PFSK-1 (cell line): ENCODE results near the gene FOXC1.

Source experiments
- FOXP2 ChIP-seq: optimal IDR thresholded peaks from 2 replicates; pipeline ENCODE3; 2011; ENCODE audit warnings: borderline replicate concordance, control low read depth, inconsistent platforms; ENCODE audit not compliant: insufficient read depth; ENCODE audit errors: extremely low read length, extremely low read depth
- POLR2AphosphoS5 ChIP-seq: IDR thresholded peaks from 2 replicates; pipeline ENCODE4 v1.6.1; 2012; ENCODE audit warnings: low read depth, mild to moderate bottlenecking, control low read depth, low read length, moderate library complexity
- SIN3A ChIP-seq: IDR thresholded peaks from 2 replicates; pipeline ENCODE4 v1.6.1; 2012; ENCODE audit warnings: mild to moderate bottlenecking, low read length, moderate library complexity, borderline replicate concordance; ENCODE audit not compliant: insufficient read depth
- TAF1 ChIP-seq: IDR thresholded peaks from 2 replicates; pipeline ENCODE4 v1.6.1; 2012; ENCODE audit warnings: low read length, control low read depth, borderline replicate concordance; ENCODE audit not compliant: insufficient read depth
- TF ChIP-seq, protein P1 (sequence below), 2 experiments: IDR thresholded peaks; 2 replicates each; pipeline versions ENCODE4 v1.6.1 to v1.8.0; 2011 to 2012; ENCODE audit warnings: low read depth in 2 of 2, low read length in 2 of 2, control low read depth in 1 of 2, inconsistent platforms in 1 of 2, mild to moderate bottlenecking in 1 of 2, moderate library complexity in 1 of 2; ENCODE audit not compliant: insufficient read depth in 1 of 2

The FOXC1 gene

DNA sequence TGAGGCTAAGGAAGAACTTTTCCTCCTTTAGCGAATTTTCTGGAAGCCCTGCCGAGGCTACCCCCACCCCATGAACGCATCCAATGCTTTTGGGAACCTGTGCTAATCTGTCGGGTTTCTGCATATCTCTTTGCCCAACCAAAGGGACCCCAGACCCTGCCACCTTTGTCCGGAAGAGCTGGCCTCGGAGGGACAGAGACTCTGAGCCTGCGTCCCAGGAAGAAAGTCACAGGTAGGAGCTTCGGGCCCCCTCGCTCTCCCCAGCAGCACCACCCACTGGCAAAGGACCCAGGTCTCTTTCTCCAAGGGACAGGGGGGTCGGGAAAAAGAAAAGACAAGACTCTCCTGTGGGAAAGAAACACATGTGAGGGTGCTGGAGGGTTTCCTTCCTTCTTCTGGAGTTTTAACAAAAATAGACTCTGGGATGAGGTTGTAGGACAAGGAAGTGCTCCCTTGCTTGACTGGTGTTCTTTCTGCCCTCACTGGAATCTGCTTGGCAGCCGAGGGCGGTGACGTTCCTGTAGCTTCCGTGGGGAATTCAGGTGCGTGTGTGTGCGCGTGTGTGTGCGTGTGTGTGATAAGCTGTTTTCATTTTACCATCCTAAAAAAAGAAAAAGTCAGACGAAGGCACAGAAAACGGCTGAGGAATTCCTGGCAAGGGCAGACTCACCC, 16.3 kb upstream of the FOXC1 start:
- TF ChIP-seq FOXP2 (no peak), POLR2AphosphoS5 (no peak), SIN3A (no peak), TAF1 (no peak)
- TF ChIP-seq, protein P1, sequence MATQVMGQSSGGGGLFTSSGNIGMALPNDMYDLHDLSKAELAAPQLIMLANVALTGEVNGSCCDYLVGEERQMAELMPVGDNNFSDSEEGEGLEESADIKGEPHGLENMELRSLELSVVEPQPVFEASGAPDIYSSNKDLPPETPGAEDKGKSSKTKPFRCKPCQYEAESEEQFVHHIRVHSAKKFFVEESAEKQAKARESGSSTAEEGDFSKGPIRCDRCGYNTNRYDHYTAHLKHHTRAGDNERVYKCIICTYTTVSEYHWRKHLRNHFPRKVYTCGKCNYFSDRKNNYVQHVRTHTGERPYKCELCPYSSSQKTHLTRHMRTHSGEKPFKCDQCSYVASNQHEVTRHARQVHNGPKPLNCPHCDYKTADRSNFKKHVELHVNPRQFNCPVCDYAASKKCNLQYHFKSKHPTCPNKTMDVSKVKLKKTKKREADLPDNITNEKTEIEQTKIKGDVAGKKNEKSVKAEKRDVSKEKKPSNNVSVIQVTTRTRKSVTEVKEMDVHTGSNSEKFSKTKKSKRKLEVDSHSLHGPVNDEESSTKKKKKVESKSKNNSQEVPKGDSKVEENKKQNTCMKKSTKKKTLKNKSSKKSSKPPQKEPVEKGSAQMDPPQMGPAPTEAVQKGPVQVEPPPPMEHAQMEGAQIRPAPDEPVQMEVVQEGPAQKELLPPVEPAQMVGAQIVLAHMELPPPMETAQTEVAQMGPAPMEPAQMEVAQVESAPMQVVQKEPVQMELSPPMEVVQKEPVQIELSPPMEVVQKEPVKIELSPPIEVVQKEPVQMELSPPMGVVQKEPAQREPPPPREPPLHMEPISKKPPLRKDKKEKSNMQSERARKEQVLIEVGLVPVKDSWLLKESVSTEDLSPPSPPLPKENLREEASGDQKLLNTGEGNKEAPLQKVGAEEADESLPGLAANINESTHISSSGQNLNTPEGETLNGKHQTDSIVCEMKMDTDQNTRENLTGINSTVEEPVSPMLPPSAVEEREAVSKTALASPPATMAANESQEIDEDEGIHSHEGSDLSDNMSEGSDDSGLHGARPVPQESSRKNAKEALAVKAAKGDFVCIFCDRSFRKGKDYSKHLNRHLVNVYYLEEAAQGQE (IDR thresholded peaks at IDR 0.05; ENCODE audit: insufficient read depth in 1 of 2, low read depth in 2 of 2, low read length in 2 of 2), result no peak

DNA sequence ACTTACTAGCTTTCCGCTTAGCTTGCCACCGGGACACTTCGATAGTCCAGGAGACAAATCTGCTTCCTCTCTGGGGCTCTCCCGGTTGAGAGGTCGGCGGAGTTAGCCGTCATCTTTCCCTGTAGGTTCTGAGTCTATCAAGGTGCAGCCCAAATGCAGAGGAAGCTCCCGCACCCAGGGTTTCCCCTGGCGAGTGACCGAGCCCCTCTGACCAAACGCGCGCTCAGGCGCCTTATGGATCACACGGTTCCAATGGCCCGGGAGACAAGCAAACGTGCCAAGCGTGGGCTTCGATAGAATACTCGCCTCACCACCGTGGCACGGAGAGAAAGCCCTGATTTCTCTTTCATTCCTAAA, 15.8 kb upstream of the FOXC1 start:
- no peak for TF ChIP-seq TAF1
- TF ChIP-seq FOXP2, result no peak
- TF ChIP-seq, protein P1 (IDR thresholded peaks at IDR 0.05; ENCODE audit: insufficient read depth in 1 of 2, low read depth in 2 of 2, low read length in 2 of 2), result no peak
- TF ChIP-seq POLR2AphosphoS5, result no peak
- no peak for TF ChIP-seq SIN3A

DNA sequence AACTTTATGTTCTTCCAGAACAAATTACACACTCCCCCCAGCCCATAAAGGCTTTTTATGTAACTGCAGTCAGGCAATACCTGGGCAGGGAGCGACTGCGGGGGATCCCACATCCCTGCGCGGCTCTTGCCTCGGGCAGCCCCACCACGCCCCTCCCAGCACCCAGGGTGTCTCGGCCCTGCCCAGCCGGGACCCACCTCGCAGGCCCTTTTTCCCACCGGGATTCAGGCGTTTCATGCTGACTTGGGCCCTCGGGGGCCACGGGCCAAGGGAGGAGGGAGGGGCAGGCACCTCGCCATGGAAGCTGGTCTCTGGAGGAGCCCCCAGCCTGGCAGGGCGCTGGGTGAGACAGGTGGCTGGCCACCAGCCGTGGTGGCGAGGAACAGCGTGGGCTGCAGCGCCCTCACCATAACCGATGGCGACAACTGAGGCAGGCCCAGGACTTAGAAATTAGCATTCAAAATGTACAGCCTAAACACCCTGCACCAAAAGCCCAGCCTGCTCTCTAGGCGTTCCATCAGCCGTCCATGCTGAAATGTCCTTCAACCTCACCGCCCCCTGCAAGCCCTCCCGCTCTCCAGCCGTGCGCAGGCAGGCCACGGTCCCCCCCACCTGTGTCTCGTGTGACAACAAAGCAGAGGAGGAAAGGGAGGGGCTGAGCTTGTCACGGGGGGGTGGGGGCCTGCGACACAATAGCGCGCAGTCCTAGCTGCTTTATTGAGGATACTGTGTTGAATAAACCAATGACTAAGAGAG, 15.1 kb upstream of the FOXC1 start:
- TF ChIP-seq FOXP2, result no peak
- TF ChIP-seq POLR2AphosphoS5, result no peak
- no peak for TF ChIP-seq TAF1
- no peak for TF ChIP-seq SIN3A
- TF ChIP-seq, protein P1 (IDR thresholded peaks at IDR 0.05; ENCODE audit: insufficient read depth in 1 of 2, low read depth in 2 of 2, low read length in 2 of 2), result no peak

DNA sequence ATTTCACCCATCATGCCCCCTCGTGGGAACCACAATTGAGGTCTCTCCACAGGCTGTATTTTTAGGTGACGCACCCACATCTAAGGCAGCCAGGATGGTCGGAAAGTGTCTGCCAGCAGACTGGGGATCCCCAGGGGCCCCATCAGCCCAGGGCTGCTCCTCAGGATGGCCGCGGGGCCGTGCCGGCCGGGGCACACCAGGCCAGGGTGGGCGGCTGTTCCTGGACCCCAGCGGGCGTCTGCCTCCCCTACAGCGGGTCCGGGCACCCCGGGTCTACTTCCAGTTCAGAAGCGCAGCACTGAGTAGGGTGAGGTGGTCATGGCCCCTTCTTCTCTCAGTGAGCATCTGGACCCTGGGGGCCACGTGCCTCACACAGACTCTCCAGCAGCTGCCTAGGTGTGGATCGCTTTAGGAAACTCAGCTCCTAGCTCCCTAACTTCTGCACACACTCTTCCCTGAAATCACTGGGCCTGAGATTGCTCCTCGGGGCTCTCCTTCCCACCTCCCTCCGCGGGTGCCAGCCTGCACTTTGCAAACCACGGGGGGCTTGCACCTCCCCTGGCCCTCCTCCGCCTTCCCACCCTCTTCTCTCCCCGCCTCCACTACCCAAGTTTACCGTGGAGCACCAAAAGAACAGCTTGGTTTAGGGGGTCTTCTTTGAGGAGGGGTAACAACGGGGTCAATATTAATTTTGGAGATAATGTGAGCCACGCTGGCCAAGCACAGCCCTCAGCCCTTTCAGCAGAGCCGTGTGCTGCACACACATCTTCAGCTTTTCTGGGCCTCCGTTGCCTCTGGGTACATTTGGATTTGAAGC, 14.2 kb upstream of the FOXC1 start:
- TF ChIP-seq TAF1 (no peak), FOXP2 (no peak), SIN3A (no peak), POLR2AphosphoS5 (no peak)
- TF ChIP-seq, protein P1 (IDR thresholded peaks at IDR 0.05; ENCODE audit: insufficient read depth in 1 of 2, low read depth in 2 of 2, low read length in 2 of 2), result no peak
